LNCaP clone FGC (cell line): ENCODE results near the gene C17orf75.
"Not testable (repeated sequence)": the region's sequence is repeated elsewhere in the genome, so short reads cannot be mapped to it uniquely, and the experiment has no call there.

Source experiments
- DNase-seq: peaks from one replicate; pipeline ENCODE4 v3.0.0-alpha.2; 2011; ENCODE audit warnings: low read depth
- H3K4me3 ChIP-seq: 2 replicates; pipeline ENCODE4 v1.5.1; 2011; ENCODE audit warnings: mild to moderate bottlenecking, low read depth, low read length, control low read depth
- CTCF ChIP-seq: IDR thresholded peaks from 2 replicates; pipeline ENCODE4 v1.5.1; 2012; ENCODE audit warnings: mild to moderate bottlenecking; ENCODE audit not compliant: control insufficient read depth, insufficient read depth; ENCODE audit errors: extremely low read depth

C17orf75 gene

GRCh38 chr17:32319548-32319905, 22.4 kb downstream of the C17orf75 start:
- H3K4me3 ChIP-seq = no peak overlapping the region
- TF ChIP-seq CTCF = peak; percentile 91
- no peak for DNase-seq

- H3K4me3 ChIP-seq = no peak overlapping the region
- no peak for DNase-seq
Observed at GRCh38 chr17:32318071-32318470, 23.9 kb downstream of the C17orf75 start.

GRCh38 chr17:32317353-32317752, 24.6 kb downstream of the C17orf75 start:
- TF ChIP-seq CTCF = no peak
- DNase-seq = no peak
- H3K4me3 ChIP-seq = no peak overlapping the region

More at GRCh38 chr17:32318071-32318470, 23.9 kb downstream of the C17orf75 start:
- no peak for TF ChIP-seq CTCF

- DNase-seq, H3K4me3 ChIP-seq: not testable (repeated sequence)
Observed at GRCh38 chr17:32316653-32317052, 25.3 kb downstream of the C17orf75 start.

GRCh38 chr17:32315171-32315570, 26.8 kb downstream of the C17orf75 start:
- H3K4me3 ChIP-seq = no peak overlapping the region
- DNase-seq = no peak
- no peak for TF ChIP-seq CTCF

GRCh38 chr17:32314636-32315035, 27.3 kb downstream of the C17orf75 start:
- no peak for DNase-seq
- no peak for TF ChIP-seq CTCF
- no peak overlapping the region for H3K4me3 ChIP-seq

- H3K4me3 ChIP-seq = no peak overlapping the region
- TF ChIP-seq CTCF = no peak
- DNase-seq = no peak
Observed at GRCh38 chr17:32311028-32311536, 30.9 kb downstream of the C17orf75 start.

- H3K4me3 ChIP-seq = no peak overlapping the region
- no peak for TF ChIP-seq CTCF
- no peak for DNase-seq
Observed at GRCh38 chr17:32307658-32308057, 34.3 kb downstream of the C17orf75 start.
